GM12891 (cell line): ENCODE results near the gene NATD1.

ENCODE experiments used
- PAX5 ChIP-seq: IDR thresholded peaks from 2 replicates; pipeline ENCODE4 v1.6.1; 2011; ENCODE audit warnings: low read length, moderate library complexity, mild to moderate bottlenecking; ENCODE audit not compliant: insufficient read depth, severe bottlenecking
- POLR2A ChIP-seq: IDR thresholded peaks from 2 replicates; pipeline ENCODE4 v1.6.1; 2011; ENCODE audit warnings: low read depth, low read length, control low read depth
- POLR2AphosphoS5 ChIP-seq: IDR thresholded peaks from 2 replicates; pipeline ENCODE4 v1.6.1; 2011; ENCODE audit warnings: low read depth, low read length, control low read depth
- SPI1 ChIP-seq: IDR thresholded peaks from 2 replicates; pipeline ENCODE4 v1.6.1; 2011; ENCODE audit warnings: low read depth, low read length, control low read depth
- TAF1 ChIP-seq: IDR thresholded peaks from 2 replicates; pipeline ENCODE4 v1.6.1; 2011; ENCODE audit warnings: low read depth, low read length, control low read depth

- TF ChIP-seq POLR2A = no peak
- no peak for TF ChIP-seq PAX5
- TF ChIP-seq TAF1 = no peak
- no peak for TF ChIP-seq SPI1
- no peak for TF ChIP-seq POLR2AphosphoS5
Measured at GRCh38 chr17:21199311-21199710, 53.9 kb downstream of the NATD1 start.
